Amygdala (tissue), 56 donors: ENCODE measurements around the gene TENM3.

Experiments
- DNase-seq, 56 donors: peaks; one replicate each; lab custom pipeline; 2025; lab: John Stamatoyannopoulos, UW

Gene TENM3

DNA sequence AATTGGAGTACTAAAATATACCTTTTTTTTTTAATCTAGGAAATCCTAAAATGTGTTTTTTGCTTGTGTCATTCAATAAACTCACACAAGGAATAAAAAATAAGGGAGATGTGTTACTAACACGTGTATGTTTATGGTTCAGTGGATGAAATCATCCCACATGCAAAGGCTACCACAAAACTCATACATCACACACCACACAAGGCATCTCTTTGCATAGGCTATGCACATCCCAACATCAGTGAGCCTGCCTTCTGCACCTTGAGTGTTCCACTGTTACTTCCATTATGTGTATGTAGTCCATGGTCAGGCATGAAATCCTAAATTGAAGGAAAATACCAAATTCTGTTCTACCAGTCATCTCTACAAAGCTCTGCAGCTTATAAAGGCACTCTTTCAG, 460.9 kb downstream of the TENM3 start:
- no peak for DNase-seq

DNA sequence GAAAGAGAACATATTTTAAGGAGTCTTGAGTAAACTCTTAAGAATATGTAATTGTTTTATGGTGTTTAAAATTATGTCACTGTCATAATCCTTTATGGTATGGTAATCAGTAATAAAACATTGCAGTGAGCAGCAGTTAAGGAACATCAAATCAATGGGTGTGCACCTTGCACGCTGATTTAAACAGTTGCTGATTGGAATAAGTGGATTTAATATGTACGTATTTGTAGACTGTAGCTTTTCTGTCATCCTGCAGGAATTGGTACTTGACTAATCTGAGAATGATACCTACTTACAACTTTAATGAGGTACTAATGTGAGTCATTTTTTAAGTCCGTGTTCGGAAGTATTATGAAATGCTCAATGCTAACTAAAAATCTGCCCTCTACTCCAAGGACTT, 461.7 kb downstream of the TENM3 start:
- DNase-seq: no peak

DNA sequence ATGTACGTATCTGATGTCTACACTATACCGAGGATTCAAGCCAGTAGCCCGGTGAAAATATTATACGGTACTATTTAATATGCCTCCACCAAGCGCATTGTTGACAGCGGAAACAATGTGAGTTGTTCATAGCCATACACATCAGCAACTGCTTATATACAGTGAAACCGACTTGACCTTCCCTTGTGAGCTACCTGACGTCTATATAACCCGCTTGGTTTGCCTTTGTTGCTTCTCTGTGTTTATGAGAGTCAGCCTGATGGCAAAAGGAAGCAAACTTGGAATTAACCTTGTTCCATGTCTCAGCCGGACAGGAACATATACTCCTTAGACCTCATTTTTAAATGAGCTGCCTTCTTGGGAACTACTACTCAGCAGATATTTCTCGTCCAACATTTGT, 462.2 kb downstream of the TENM3 start:
- DNase-seq: no peak

- DNase-seq: no peak
These were observed 468.0 kb downstream of the TENM3 start for GRCh38 chr4:182711211-182711610.

DNA sequence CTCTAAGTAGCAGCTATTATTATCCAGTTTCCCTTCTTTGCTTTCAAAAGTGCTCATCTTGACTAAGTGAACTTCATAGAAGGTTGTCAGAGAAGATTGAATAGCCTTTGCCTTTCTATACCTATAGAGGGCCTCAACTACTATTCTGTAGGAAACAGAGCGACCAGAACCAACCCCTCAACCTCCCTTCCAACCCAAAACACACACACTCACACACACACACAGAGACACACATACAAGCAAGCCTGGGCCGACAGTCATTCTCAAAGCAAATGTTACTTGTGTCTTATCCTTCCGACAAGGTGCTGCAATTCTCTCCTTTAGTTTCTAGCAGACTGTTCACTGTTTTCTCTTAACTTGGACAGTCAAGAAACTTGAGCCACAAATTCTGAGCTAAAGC, 472.3 kb downstream of the TENM3 start:
- DNase-seq: no peak

DNA sequence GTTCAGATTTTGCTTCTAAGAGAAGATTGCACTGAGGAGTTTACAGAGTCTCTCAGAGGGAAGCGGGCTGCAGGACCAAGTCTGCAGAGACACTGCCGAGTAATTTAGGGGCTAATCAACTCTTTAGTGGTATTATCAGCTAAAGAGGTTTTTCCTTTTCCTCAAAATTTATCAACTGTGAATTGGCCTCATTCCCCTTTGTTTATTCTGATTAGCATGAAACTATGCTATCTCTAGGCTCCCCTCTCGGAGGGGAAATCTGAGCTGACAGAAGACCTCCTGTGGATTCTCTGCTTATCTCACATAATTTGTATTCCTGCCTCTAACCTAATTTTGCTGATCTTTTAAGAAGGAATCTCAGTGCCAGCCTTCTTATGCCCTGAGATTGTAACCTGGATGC, 473.0 kb downstream of the TENM3 start:
- DNase-seq: no peak

DNA sequence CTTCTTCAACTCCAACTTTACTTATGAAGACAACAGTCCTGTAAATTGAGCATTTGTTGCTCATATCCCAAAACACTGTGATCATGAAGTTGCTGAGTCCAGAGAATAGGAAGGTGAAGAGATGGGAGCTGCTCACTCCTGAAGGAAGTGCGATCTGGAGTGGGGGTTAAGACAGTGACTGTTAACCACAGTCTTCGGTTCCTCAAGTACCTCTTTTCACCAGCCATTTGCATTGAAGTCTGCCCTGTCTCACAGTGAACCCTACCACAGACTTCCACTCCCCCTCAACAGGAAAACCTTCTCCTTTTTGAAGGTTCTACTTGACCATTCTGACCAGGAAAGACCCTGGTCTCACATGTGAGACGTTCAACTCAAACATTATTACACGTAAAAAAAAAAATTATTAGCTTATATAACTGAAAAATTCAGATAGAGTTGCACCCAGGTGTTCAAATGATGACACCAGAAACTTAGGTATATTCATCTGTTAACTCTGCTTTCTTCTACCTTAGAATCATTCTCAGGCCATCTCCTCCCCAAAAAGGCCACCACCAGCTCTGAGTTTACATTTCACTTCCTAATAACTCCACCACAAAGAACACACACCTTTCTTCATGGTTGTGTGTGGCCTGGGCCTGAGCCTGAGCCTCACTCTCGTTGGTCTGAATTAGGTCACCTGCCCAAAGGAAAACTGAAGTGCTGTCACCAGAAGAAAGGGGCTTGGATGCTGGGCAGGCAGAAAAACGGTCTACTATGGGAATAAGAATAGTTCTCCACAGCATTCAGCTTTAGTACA, 474.8 kb downstream of the TENM3 start:
- no peak for DNase-seq

GRCh38 chr4:182724414-182724813, 481.2 kb downstream of the TENM3 start:
- no peak for DNase-seq

- no peak for DNase-seq
These were observed 486.3 kb downstream of the TENM3 start for GRCh38 chr4:182729516-182729915.

GRCh38 chr4:182730791-182731190, 487.6 kb downstream of the TENM3 start:
- DNase-seq: no peak

GRCh38 chr4:182736207-182736606, 493.0 kb downstream of the TENM3 start:
- DNase-seq: no peak

DNA sequence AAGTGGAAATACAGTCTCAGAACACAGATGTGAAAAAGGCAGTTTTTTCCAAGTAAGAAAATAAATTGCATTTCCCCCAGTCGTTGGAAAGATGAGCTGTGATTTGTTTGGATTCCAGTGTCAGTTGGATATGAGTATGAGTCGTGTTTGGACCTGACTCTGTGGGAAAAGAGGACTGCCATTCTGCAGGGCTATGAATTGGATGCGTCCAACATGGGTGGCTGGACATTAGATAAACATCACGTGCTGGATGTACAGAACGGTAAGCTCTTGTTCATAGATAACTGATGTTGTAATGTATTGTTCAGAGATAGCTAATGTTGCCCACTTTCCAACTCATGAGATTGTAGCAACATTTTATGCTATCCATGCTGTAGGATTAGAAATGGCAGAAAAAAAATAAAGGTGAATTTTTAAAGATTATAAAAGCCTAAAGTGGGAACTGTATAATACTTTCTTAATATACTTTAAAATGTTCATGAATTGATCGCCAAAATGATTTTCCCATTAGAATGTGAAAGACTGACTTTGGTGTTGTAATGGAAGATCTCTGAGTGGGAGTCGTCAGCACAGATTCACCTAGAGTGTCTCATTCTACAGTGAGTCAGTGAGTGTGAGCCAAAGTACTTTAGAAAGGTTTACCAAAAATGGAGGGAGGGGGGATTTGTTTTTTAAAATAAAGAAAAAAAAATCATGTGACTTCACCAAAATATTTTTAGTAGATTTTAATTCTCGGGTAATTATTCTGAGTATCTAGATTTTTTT, 495.3 kb downstream of the TENM3 start:
- no peak for DNase-seq

DNA sequence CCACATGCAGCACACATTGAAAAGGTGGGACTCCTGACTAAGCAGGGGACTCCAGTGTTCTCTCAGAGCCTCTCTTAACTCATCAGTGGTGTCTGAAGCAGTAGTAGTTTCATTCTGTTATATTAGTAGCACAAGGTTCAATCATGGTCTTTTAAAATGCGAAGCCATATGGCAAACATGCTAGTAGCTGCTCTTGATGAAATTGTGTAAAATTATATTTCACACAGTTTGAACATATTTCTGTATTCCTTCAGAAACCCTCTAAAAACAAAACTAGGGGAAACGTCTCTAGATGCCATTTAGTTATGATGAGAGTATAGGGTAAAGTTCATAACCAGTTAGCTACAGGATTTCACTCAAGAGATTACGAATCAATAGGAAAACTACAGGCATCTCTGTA, 497.1 kb downstream of the TENM3 start:
- no peak for DNase-seq

GRCh38 chr4:182741054-182741453, 497.9 kb downstream of the TENM3 start:
- DNase-seq: no peak

DNA sequence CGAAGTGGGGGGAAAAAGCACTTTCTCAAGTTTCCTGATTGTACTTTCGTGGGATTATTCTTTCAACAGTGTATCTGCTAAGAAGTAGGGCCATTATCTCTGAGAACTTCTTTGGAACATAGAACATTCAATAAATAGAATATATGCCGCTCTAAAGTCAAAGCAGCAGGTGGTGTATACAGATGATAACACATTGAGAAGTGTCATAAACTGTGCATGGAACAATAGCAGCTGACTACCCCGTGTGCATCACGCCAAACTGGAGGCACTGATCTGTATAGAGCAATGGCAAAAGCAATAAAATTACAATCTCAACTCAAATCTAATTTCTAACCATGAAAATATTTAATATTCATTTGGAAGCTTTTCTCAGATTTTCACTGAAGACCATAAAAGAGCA, 498.7 kb downstream of the TENM3 start:
- no peak for DNase-seq

- DNase-seq: no peak
These were observed 500.6 kb downstream of the TENM3 start for GRCh38 chr4:182743815-182744214.

GRCh38 chr4:182745237-182745636, 502.0 kb downstream of the TENM3 start:
- DNase-seq: no peak

DNA sequence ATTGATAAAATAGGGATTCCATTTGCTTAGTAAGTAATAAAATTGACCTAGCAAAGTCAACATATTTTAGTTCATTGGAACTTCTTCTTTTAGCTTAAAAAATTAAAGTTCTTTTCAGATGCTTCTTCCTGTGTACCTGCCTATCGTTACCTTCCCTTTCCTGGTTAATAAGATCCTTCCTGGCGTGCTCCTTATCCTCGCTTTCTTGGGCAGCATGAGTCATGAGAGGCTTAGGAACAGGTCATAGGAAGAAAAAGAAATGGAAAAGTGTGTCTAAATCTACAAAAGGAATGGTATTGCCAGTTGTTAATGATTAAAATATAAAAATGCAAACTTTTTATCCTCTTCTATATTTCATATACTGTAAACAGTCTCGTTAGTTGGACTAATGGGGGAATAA, 503.7 kb downstream of the TENM3 start:
- DNase-seq: no peak

- DNase-seq: no peak
These were observed 505.1 kb downstream of the TENM3 start for GRCh38 chr4:182748283-182748682.

DNA sequence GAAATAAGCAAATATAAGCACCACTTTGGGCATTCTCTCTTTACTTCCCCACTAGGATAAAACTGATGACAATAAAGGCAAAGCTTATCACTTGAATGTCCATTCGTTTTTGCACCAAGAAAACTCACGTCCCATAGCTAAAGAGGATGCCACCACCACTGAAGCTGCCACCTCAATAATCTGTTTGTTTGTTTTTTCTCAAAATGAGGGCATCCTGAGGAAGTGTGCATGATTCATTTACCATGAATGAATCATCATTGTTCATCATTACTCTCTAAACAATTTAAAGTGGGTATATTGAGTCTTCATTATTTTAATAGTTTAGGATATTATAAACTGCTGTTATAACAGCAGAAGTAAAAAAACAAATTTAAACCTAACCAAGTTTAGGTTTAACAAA, 505.7 kb downstream of the TENM3 start:
- no peak for DNase-seq

DNA sequence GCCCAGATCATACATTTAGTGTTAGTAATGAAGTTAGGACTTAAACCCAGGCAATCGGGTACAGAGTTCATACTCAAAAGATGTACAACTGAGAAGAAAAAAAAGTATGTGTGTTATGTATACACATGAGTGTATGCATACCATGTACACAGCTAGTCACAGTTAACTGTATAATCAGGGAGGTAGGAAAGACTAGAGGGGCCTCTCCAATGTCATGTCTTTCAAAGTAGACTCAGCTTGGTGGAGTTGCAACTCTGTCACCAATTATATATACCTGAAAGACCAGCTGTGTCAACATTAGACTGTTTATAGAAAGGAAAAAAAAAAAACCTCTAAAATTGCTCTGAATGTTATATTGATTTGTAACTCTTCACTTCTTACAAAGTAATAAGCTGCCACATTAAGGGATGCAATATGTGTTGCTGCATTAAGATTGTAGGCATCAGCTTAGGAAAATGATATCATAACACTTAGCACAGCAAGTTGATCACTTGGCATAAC, 506.5 kb downstream of the TENM3 start:
- DNase-seq: no peak
